Stimulated activated CD4-positive, alpha-beta T cell treated with anti-CD3 and anti-CD28 coated beads, Interleukin-2, amount 100 ng/mL, for 48 hours (primary cell): Measurements from ENCODE around the gene PPP6R1.
A peak's percentile ranks its signal among the peaks of the same experiment; 100 is the strongest.

Source experiments
- DNase-seq, 2 donors: peaks; one replicate each; pipeline ENCODE4 v3.0.0-alpha.2; 2020

The PPP6R1 gene

GRCh38 chr19:55257461-55258420, 1.1 kb downstream of the PPP6R1 start:
- no peak for DNase-seq

GRCh38 chr19:55256562-55257460, 2.0 kb downstream of the PPP6R1 start:
- DNase-seq, result no peak

GRCh38 chr19:55255618-55256423, 3.0 kb downstream of the PPP6R1 start:
- DNase-seq, result peak; percentile 32 to 56

- DNase-seq, result no peak
Observed at GRCh38 chr19:55254625-55254977, 4.2 kb downstream of the PPP6R1 start.

GRCh38 chr19:55253842-55254624, 4.8 kb downstream of the PPP6R1 start:
- peak; percentile 40 to 46 for DNase-seq

GRCh38 chr19:55252760-55253663, 5.8 kb downstream of the PPP6R1 start:
- DNase-seq, result no peak

- DNase-seq, result peak in 1 of 2 donors; percentile 27
Observed at GRCh38 chr19:55251341-55252081, 7.3 kb downstream of the PPP6R1 start.

- no peak for DNase-seq
Observed at GRCh38 chr19:55250262-55251036, 8.4 kb downstream of the PPP6R1 start.

- no peak for DNase-seq
Observed at GRCh38 chr19:55249841-55250240, 9.0 kb downstream of the PPP6R1 start.

GRCh38 chr19:55248704-55249103, 10.1 kb downstream of the PPP6R1 start:
- no peak for DNase-seq

- no peak for DNase-seq
Observed at GRCh38 chr19:55248166-55248675, 10.6 kb downstream of the PPP6R1 start.

- DNase-seq, result no peak
Observed at GRCh38 chr19:55247621-55248099, 11.2 kb downstream of the PPP6R1 start.

GRCh38 chr19:55246462-55247451, 12.1 kb downstream of the PPP6R1 start:
- no peak for DNase-seq

- no peak for DNase-seq
Observed at GRCh38 chr19:55245236-55245904, 13.4 kb downstream of the PPP6R1 start.

GRCh38 chr19:55244004-55244680, 14.7 kb downstream of the PPP6R1 start:
- DNase-seq, result no peak

- DNase-seq, result no peak
Observed at GRCh38 chr19:55242517-55242916, 16.3 kb downstream of the PPP6R1 start.
